Measurements from ENCODE around the gene MUS81.

DNA sequence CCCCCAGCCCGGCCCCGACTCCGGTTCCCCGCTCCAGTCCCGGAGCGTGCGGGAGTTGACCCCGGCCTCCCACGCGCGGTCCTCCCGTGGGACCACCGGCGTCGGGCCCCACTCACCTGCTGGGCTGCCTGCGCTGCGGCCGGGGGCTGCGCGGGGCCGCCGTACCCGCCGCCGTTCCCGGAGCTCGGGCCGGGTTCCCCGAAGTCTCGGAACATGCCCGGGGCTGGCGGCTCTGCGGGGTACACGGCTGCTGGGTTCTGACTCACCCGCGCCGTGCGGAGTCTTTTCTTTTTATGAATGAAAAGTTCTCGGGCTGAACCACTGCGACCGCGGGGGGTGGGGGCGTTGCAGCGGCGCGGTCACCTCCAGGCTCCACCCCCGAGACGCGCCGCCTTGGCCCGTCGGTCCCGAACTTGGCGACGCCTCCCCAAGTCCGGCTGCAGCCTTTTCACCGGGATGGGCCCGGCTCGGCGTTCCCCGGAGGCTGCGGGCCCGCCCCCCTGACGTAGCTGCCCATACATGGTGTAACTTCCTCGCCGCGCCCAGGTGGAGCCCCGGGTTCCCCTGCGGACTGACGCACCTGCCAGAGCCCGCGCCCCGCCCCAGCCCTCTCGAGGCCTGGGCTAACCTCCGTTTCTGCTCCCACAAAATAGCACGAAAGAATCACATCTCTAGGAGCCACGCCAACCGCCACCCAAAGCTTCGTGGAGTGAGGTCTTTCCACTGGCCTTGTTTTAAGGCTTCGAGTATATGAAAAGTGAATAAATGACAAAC lies 40.1 kb downstream of the MUS81 start, which contains the start of gene FOSL1:
- TF ChIP-seq, protein P1, sequence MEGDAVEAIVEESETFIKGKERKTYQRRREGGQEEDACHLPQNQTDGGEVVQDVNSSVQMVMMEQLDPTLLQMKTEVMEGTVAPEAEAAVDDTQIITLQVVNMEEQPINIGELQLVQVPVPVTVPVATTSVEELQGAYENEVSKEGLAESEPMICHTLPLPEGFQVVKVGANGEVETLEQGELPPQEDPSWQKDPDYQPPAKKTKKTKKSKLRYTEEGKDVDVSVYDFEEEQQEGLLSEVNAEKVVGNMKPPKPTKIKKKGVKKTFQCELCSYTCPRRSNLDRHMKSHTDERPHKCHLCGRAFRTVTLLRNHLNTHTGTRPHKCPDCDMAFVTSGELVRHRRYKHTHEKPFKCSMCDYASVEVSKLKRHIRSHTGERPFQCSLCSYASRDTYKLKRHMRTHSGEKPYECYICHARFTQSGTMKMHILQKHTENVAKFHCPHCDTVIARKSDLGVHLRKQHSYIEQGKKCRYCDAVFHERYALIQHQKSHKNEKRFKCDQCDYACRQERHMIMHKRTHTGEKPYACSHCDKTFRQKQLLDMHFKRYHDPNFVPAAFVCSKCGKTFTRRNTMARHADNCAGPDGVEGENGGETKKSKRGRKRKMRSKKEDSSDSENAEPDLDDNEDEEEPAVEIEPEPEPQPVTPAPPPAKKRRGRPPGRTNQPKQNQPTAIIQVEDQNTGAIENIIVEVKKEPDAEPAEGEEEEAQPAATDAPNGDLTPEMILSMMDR (IDR thresholded peaks at IDR 0.05), result no peak
- TF ChIP-seq EZH2phosphoT487 (IDR thresholded peaks at IDR 0.05), result peak; percentile 73
